ENCODE results near the gene USP10.
A peak's percentile ranks its signal among the peaks of the same experiment; 100 is the strongest.

USP10 gene

DNA sequence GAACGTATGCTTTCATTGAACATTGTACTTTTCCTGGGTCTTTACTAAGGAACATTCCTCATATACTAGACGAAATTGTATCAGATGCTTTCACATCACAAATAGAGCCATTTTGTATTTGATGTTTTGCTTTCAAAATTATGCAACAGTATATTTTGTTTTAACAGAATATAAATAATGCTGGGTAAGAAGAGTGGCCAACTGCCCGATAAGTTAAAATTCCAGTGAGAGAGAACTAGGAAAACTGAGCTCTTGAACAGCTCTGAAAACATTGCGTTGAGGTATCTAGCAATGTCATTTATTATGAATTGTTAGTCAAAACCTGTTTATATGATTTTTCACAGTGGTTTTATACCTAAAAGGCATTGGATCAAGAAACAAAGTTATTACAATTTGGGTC, 50.8 kb downstream of the USP10 start:
- DNase-seq (ENCODE audit: low spot score), result no peak

DNA sequence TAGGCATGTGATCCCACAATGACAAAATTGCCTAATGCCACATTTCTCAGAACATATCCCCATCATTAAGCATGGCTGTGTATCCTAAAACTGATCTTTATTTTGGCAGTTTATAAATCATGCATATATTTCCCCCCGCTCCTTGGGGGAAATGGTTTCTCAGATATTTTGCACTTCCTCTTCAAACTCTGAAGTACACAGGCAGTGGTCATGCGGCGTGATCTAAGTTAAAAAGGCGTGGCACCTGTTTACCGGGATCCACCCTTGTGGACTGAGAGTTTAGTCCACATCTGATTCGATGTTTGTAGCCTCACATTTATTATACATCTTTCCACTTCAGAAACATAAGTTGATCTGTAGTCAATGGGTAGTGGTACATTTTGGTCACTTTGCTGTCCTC, 51.4 kb downstream of the USP10 start:
- DNase-seq (ENCODE audit: low spot score), result no peak

DNA sequence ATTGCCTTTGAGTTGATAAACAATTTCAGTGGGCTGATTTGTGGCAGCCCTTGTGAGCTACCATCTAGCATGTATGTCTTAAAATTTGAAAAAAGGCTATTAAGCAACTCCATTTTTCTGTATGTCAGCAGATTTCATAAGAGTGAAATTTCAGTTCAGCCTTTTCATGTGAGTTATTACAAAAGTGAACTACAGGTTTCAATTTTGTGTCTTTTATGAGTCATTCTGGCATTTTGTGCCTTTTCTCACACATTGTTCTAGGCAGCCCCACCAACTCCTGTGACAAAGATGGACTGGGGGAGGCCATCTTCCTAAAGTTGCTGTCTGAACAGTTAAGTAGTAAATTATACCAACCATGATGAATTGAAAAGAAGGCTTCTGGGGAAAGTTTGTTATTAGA, 52.1 kb downstream of the USP10 start:
- no peak for DNase-seq (ENCODE audit: low spot score)

DNA sequence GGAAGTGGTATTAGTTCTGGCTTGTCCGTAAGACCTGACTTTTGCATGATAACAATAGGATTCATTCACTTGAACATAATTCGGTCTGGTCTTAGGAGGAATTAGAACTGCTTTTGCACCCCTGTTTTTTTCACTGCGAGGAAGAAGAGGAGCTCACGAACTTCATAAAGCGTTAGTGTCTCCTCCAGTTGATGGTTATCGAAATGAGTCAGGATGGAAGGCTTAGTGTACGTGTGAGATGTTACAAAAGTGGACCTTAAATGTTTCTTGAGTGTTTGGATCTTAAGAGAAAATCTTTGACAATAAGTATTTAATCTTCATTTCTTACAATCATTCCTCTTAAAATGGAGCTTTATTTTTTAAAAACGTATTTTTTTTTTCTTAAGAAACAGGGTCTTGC, 52.8 kb downstream of the USP10 start:
- DNase-seq (ENCODE audit: low spot score), result no peak

DNA sequence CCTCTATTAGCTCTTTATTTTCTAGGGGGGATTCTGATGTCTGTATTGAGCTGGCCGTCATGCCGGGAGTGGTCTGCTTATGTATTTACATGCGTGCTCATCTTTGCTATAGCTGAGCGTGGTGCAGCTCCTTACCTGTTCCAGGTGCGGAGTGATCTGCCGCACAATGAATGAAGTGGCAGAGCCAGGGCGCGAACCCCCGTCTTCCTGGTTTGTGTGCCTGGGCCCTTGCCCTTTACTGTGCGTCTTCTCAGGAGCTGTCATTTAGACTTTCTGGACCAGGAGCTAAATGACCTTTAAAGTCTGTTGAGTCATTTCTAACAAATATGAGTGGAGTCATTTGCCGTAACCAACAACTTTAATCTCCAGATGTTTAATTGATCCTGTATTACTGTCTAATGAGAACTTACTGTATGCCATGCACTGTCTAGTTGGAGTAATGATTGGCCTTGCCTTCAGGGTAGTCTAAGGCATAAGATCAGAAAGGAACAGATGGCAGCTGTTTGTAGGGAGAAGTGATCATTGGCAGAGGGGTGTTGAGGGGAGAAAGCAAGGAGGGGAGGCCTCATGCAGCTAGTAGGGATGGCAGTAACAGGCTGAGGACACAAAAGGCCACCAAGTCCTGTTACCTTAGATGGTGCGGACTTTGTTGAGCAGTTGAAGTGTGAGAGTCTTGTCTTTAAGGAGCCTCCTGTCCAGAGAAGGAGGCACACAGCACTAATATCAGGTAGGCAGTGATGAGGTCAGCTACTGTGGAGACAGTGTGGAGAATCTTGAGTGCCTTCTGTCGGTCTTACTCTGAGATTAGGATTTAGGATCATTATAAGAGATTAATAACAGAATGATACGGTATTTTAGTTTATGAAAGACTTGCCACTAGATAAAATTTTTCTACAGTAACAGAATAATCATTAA, 53.9 kb downstream of the USP10 start:
- no peak for DNase-seq (ENCODE audit: low spot score)

DNA sequence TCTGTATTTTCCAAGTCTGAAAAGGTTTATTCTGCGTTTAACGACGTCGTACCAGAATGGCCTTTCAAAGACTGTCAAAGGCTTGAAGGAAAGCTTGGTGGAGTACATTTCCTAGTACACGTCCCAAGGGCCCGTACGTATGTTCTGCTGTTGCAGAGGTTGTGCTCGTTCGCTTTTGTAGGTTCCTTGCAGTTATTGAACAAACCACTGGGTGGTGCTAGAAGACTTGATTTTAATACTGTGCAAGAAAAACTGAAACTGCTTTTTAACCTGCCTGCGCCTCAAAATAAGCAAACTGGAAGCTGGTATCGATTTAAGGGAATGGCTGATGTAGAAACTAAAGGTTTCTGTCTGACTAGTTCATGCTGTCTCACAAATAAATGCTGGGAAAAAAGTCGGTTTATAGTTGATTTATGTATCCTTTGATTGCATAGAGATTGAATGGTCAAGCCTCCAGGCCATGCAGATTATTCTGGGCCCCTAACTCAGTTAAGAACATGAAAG, 54.6 kb downstream of the USP10 start:
- peak; percentile 50 for DNase-seq (ENCODE audit: low spot score)

DNA sequence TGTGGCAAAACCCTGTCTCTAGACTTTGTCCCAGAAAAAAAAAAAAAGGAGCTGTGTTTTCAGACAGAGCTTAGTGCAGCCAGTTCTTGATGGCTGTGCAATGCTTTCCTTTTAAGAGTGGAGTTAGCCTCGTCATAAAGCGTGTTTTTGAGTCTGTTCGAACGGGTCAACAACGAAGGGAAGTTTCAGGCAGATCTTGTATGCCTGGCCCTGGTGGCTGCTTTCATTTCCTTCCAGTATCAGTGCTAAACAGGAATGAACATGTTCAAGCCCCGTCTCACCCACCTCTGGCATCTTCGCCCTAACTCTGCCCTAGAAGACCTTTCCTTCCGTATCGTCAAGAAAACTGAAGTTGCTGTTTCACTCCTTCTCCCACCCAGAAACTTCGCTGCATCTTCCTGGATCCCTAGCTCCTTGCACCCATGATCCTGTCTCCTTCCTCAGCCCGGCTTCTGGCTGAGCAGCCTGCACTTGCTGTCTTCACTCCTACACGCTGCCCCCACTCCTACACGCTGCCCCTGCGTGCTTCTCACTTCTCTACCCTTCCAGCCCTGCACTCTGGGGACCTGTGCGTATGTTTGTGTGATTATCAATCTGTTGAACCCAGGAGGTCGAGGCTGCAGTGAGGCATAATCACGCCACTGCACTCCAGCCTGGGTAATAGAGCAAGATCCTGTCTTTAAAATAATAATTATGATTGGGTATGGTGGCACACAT, 55.3 kb downstream of the USP10 start:
- DNase-seq (ENCODE audit: low spot score), result no peak

DNA sequence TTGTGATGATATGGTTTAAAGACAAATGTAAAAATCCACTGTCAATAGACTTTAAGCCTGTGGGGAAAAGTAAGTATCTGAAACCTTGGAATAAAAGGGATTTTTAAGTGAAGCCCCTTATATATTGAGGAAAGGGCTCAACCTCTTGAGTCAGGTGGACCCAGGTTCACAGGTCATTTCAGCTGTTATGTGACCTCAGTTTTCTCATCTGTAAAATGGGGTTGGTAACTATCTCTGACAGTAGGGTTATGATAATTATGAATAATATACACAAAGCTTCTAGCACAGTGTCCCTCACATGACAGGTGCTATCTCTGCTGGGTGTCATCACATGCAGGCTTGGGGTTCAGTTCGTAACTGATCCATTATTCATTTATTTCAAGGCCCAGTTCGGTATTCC, 57.0 kb downstream of the USP10 start:
- DNase-seq (ENCODE audit: low spot score), result no peak

DNA sequence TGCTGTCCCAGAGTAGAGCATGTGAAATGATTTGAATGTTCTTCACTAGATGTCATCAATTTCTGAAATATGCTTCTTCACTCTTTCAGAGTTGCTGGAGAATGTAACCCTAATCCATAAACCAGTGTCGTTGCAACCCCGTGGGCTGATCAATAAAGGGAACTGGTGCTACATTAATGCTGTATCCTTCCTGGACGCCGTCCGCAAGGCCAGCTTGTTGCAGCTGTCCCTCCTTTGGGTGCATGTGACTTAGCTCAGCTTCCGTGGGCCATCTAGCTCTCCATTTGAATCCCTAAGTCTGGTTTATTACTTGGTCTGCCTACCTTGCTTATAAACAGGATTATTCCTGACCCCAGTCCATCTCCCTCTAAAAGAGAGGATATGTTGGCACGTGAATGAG, 58.8 kb downstream of the USP10 start:
- no peak for DNase-seq (ENCODE audit: low spot score)

DNA sequence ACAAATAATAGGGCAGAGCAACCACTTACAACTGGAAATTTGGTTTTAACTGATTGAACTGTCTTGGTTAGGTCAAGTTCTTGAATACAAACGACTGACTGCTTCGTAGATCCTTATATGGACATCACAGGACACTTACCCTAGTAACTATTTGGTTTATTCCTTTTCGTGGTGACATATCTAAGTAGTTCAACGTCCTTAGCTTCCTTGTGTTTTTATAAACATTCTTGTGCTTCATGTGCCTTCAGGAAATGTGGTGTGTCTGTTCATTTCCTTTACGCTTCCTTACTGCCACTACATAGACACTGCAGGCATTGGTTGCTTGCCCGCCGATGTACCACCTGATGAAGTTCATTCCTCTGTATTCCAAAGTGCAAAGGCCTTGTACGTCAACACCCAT, 59.3 kb downstream of the USP10 start:
- DNase-seq (ENCODE audit: low spot score), result no peak

DNA sequence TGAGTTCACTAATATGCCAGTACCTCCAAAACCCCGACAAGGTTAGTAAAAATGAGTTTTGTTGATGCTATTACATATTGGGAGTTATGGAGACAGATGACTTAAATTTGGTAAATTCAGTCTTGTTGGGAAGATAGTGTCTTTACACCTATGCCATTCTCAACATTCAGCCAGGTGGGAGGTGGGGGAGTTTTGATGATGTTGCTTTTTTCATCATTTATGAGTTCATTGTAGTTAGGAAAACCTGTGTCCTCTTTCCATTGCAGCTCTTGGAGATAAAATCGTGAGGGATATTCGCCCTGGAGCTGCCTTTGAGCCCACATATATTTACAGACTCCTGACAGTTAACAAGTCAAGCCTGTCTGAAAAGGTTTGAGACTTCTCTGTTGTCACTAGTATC, 60.1 kb downstream of the USP10 start:
- no peak for DNase-seq (ENCODE audit: low spot score)

DNA sequence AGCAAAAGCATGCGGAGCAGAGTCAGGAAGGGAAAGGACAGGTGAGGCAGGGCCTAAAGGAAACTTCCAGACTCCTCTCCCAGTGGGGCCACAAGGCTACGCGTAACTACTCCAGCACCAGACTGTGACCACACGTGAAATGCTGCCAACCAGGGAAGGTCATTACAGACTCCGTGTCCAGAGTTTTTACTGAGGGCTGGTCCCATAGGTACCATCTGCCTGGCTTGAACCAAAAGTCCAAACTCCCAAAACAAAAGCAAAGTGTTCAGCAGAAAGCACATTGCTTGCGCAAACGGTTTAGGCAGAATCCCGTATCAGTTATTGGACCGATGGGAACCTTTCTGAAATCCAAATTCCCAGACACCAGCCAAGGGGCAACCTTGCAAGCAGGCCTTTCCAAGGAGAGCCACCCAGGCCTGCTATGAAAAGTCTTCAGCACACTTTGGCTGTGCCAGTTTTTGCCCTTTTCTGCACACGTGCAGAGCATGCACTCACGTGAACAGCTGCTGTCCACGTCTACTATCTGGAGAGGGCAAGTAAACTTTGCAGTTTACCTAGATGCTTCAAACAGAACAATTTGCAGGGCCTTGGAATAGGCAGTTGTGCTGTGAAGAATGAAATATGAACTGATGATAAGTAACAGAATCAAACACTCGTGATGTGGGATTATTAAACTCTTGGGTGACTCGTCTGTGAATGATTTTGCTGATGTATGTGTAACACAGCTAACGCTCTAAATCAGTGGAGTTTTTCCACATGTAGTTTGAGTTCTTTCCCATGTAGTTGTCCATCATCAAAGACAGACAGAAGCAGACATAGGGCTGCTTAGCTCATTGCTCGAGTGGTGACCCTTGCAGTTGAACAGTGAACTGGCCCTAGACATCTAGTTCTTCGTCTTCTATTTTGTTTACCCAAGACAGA, 61.9 kb downstream of the USP10 start:
- DNase-seq (ENCODE audit: low spot score), result no peak

DNA sequence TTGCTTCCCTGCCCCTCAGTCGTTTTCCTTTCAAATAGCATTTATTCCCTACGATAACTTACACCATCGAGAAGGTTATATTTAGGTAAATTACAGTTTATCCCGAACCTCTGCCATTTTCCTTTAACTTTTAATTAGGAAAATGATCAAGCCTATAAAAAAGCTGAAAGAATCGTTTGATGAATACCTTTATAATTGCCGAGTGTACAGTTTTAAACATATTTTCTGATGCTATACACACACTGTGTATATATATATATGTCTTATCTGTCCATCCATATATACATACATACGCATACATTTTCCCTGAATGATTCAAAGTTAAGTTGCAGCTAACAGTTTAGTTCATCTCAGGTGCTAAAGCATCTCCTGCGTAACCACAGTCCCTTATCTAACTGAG, 63.4 kb downstream of the USP10 start:
- no peak for DNase-seq (ENCODE audit: low spot score)

DNA sequence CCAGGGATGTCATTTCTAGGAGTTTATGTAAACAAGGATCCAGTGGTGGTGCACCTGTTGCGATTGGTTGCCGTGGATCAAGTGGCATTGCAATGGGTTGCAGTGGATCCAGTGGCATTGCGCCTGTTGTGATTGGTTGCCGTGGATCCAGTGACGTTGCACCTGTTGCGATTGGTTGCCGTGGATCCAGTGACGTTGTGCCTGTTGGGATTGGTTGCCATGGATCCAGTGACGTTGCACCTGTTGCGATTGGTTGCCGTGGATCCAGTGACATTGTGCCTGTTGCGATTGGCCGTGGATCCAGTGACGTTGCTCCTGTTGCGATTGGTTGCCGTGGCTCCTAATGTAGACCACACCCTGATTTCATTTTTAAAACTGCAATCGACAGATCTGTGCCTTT, 63.8 kb downstream of the USP10 start:
- DNase-seq (ENCODE audit: low spot score), result no peak

DNA sequence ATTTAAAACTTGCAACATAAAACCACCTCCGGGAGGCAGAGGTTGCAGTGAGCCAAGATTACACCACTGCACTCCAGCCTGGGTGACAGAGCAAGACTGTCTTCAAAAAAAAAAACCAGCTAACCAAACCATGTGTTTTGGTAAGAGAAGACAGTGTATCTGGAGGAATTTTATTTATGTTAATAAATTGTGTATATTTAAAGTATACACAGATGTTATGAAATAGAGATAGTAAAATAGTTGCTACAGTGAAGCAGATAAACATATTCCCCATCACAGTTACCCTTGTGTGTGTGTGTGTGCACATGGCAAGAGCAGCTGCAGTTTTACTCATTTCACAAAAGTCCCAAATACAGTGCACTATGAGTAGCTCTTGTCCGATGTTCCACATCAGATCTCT, 65.2 kb downstream of the USP10 start:
- DNase-seq (ENCODE audit: low spot score), result no peak

DNA sequence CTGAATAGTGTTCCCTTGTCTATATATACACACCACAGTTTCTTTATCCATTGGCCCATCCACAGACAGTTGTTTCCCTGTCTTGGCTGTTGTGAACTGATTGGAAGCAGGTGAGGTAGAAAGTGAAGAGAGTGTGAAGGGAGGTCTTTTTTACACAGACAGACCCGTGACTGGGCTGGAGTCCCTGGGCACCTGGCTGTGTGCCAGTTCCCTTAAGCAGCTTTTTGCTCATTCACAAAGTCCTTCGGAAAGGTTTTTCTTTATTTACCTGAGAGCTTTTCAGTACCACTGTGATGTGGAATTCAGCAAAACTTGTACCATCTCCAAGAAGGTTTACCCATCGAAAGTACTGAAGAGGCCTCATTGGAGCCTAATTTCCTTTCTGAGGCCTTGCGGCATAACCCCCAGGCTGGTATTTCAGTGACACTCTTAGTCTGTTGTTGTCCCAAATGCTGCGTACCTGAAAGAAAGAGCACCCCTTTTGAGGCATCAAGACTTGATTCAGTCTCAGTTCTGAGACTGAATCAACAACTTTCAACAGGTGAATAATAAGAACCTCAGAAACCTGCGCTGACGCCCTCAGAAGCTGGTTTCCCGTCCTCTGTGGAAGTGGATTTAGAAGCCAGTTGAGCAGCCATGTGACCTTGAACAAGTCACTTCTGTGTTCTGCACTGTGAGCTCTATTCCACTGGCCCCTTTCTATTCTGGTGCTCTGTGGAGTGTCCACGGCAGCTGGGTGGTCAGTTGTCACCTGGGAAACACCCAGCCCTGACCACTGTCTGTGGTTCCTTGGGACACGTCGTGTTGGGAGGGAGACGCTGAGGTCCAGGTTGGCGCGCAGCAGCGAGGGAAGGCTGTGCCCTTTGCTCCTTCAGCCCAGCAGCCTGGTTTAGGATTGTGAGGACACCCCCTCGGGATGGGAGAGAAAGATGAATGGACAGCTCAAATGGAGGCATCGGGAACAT, 66.1 kb downstream of the USP10 start:
- no peak for DNase-seq (ENCODE audit: low spot score)

DNA sequence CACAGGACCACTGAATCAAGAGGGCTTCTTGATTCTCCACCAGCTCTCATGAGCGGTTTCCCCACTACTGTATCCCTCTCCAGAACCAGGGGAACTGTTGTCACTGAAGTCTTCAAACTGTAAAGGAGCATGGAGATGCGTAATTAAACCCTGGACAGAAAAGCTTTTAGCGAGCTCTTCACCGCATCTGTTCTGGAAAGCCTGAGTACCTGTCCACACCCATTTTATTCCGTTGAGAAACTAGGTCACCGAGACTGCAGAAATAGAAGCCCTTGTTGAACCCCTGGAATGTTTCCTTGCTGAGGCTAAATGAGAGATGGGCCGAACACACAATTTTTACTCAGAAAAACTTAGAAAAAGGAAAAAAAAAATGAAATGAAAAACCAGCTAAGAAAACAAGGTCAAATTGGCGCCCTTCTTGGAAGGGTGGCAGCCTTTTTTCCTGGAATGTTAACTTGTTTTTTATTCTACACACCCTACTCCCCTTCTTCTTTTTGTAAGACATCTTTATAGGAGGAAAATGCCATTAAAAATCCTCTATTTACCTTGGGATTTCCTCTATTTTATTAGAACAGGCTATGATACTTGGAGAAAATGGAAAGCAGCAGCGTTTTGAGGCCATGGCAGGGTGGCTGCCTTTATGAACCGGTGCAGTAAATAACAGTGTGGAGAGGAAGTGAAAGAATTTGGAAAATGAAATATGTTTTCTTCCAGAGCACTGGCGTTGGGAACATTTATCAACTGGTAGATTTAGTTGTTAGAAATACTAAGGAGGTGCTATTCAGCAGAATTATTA, 67.4 kb downstream of the USP10 start:
- DNase-seq (ENCODE audit: low spot score), result no peak

DNA sequence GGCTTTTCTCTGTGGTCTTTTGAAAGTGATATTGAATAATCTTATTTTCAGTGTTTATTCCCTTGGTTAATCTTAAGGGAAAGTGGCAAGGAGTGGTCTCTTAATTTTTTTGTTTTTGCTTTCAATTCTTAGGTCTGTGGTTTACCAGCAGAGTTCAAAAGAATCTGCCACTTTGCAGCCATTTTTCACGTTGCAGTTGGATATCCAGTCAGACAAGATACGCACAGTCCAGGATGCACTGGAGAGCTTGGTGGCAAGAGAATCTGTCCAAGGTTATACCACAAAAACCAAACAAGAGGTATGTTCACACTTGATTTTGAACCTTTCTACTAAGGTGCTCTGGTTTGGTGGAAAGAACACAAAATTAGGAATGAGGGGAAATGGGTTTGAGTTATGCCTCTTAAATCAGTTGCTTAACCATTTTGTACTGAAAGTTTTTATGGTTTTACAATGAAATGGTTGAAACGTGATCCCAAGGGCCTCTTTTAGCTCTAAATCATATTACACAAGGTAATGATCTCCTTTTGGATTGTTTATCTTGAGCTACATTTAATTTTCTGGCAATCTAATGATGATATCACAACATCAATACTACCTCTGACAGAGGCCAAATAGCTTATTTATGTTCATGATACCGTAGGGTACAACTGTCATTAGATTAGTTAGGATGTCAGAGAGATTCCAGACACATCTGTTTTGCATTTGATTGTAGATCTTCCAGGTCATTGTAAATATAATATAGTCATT, 68.4 kb downstream of the USP10 start:
- DNase-seq (ENCODE audit: low spot score), result no peak

DNA sequence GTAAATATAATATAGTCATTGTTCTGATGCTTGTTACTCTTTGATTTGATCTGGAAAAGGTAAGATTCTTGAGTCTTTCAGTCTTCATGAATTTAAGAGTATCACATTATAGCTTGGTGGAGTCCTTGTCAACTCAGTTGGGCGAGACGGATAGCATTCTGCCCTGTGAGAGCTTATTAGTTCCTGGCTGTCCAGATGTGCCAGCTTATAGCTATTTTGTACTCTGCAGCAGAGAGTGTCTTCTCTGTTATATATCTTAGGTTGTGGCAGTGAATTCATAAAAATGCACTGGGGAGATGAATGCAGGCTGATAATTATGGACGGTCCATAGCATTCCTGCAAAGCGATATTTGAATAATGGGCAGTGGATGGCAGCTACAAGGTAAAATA, 69.0 kb downstream of the USP10 start:
- no peak for DNase-seq (ENCODE audit: low spot score)

DNA sequence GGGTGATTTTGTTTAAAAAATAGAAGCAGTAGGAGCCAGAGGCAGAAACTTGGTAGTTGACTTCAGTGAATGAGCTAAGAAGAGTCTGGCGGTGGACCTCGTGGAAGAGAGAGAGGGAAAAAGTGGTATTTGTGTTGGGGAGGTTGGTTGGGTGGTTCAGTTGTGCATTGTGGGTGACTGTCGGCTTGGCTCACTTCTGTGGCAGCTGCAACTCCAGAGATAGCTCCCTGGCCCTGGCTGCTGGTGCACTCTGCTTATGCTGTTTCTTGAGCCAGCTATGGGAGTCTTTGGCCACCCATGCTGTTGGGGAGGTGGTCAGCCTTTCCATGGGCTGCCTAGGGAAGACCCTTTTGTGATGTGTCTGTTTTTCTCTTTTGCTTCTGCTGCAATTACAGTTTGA, 69.6 kb downstream of the USP10 start:
- DNase-seq (ENCODE audit: low spot score), result no peak

Measured in LoVo (cell line).